Natural killer cell treated with Interleukin-12 subunit alpha and Interleukin-12 subunit beta and Interleukin-15 and Interleukin-18, amount 100 ng/mL, for 72 hours (primary cell): ENCODE results near the gene HERC3. TPM values are rescaled to one million over a fixed set of nuclear protein-coding genes. Genes with fewer than 3 reads are reported as not detected.
A peak's percentile ranks its signal among the peaks of the same experiment; 100 is the strongest.

Experiments
- ATAC-seq, 2 donors: fragments of 150-1000 bp; cut with Tn5 transposase in 1 of 2; sonication (Bioruptor Pico), chemical (Tn5 transposase) in 1 of 2; 2 replicates each; pipeline ENCODE4 v1.10.0; 2021
- DNase-seq: peaks from one replicate; pipeline ENCODE4 v3.0.0; 2022; ENCODE audit warnings: low spot score
- H3K27ac Mint-ChIP-seq, 2 donors: 1 replicate in 1 of 2; 2 replicates in 1 of 2; pipeline ENCODE4 v1.8.0; 2022; ENCODE audit warnings: mixed read lengths in 2 of 2, mild to moderate bottlenecking in 1 of 2, moderate library complexity in 1 of 2
- H3K27me3 Mint-ChIP-seq, 2 donors: 1 replicate in 1 of 2; 2 replicates in 1 of 2; pipeline ENCODE4 v1.8.0; 2022; ENCODE audit warnings: mixed read lengths in 2 of 2
- H3K36me3 Mint-ChIP-seq: one replicate; pipeline ENCODE4 v1.8.0; 2022; ENCODE audit warnings: mixed read lengths
- H3K4me1 Mint-ChIP-seq, 2 donors: 1 replicate in 1 of 2; 2 replicates in 1 of 2; pipeline ENCODE4 v1.8.0; 2022; ENCODE audit warnings: low read depth in 2 of 2, mixed read lengths in 2 of 2, mild to moderate bottlenecking in 1 of 2
- H3K4me3 Mint-ChIP-seq: one replicate; pipeline ENCODE4 v1.8.0; 2022; ENCODE audit warnings: mixed read lengths
- H3K9me3 Mint-ChIP-seq: 2 replicates; pipeline ENCODE4 v1.8.0; 2022; ENCODE audit warnings: mixed read lengths
- total RNA-seq, 2 donors: library from RNA; stranded (reverse); gene quantifications; one replicate each; pipeline ENCODE4 v1.2.3, GENCODE V29; 2022

HERC3 gene
- total RNA-seq, 2 donors from 2014 or later = 27.9 to 49.6 TPM

DNA sequence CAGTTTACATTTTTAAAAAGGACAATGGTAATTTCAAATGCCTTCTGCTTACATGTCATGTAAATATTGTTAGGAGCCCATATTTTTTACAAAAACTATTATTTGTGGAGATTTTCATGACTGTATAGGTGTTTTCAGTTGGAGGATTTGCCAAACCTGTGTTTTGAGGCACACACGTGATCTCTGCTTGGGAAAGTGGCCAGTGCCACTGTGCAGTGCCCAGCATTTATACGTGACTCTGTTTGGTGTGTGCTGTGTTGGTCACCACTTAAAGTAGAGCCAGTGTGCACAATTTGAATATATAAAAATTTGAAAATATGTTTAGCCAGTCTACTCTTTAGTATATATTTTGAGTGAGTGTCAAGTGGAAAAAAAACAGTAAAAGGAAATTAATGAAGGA is 132.1 kb downstream of the HERC3 start:
- ATAC-seq = no peak
- Mint-ChIP-seq H3K27ac (no peak overlapping the region), H3K4me1 (no peaks in the 10 kb centered on the region), H3K27me3 (no peaks in the 10 kb centered on the region), H3K4me3 (no peak overlapping the region), H3K9me3 (no peaks in the 10 kb centered on the region), H3K36me3 (peaks cover 5% of the 10 kb centered on the region)
- DNase-seq = no peak

DNA sequence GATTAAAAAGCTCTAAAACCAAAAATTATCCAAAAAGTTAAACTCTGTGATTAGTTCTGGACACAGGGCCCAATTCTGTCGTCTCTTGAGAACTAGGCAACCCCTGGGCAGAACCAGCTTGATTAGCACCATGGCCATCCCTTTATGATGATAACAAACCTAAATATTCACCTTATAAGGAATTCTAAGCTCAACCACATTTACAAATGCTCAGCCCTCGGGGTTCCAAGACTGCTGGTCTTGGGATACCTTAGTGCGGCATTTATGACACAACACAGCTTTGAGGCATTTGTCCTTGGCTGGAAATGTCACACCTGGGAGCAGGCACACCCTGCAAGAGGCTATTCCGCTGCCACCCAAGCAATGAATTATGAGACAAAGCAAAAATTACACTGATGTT is 132.9 kb downstream of the HERC3 start:
- Mint-ChIP-seq H3K4me1 (no peaks in the 10 kb centered on the region), H3K27ac (no peak overlapping the region), H3K27me3 (no peaks in the 10 kb centered on the region), H3K36me3 (peaks cover 5% of the 10 kb centered on the region), H3K9me3 (no peaks in the 10 kb centered on the region), H3K4me3 (no peak overlapping the region)
- DNase-seq (no peak), ATAC-seq (no peak)

DNA sequence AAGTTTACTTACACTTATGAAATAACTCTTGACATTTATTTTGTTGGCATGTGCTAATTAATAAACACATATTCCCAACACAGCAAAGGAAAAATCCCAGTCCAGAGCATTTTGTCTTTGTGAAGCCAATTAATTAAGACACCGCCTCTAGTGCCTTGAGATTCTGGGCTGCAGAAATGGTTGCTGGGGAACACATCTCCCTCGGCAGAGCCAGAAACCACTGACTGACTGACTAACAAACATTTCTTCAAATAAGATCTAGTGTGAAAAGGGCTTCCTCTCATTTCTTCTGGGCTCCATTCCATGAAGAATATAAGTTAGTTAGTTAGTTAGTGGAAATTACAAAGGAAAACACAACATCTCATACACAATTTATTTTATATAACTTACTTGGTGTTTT is 133.7 kb downstream of the HERC3 start:
- DNase-seq = no peak
- no peak for ATAC-seq
- Mint-ChIP-seq H3K9me3 (no peaks in the 10 kb centered on the region), H3K36me3 (peaks cover under 1% of the 10 kb centered on the region), H3K4me1 (no peaks in the 10 kb centered on the region), H3K27me3 (no peaks in the 10 kb centered on the region), H3K4me3 (no peak overlapping the region), H3K27ac (no peak overlapping the region)

GRCh38 chr4:88728146-88728545 is 135.9 kb downstream of the HERC3 start:
- H3K27ac Mint-ChIP-seq = no peak overlapping the region
- DNase-seq = no peak
- H3K9me3 Mint-ChIP-seq = no peaks in the 10 kb centered on the region
- no peak for ATAC-seq
- no peaks in the 10 kb centered on the region for H3K27me3 Mint-ChIP-seq
- no peaks in the 10 kb centered on the region for H3K36me3 Mint-ChIP-seq
- no peaks in the 10 kb centered on the region for H3K4me1 Mint-ChIP-seq
- no peak overlapping the region for H3K4me3 Mint-ChIP-seq

DNA sequence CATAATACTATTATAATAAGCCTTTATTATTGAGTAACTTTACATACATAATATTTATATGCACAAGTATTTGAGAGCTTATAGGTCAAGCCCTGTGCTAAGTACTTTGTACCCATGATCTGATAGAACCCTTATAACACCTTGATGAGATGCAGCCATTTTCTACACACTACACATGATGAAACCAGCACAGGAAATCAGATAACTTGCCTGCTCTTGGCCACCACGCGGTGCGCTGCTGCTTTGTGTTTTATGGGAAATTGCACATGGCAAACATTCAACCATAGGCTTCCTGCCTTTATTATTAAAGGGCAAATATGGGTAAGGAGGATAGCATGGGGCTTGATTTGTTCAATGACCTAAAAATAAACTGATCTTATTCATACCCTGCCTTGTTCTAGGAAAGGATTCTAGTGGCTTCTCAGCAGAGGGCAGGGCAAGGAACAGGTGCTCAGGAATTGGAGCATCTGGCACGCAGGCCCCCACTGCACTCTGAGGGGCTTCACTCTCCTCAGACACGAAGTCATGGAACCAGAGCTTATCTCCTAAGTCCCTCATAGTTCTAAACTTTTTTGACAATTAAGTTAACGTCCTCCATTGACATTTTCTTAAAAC is 137.0 kb downstream of the HERC3 start:
- H3K36me3 Mint-ChIP-seq = no peaks in the 10 kb centered on the region
- no peaks in the 10 kb centered on the region for H3K9me3 Mint-ChIP-seq
- H3K27me3 Mint-ChIP-seq = no peaks in the 10 kb centered on the region
- H3K4me1 Mint-ChIP-seq = no peaks in the 10 kb centered on the region
- ATAC-seq (no peak), DNase-seq (no peak)
- H3K27ac Mint-ChIP-seq = no peak overlapping the region
- no peak overlapping the region for H3K4me3 Mint-ChIP-seq

GRCh38 chr4:88730811-88731210 is 138.5 kb downstream of the HERC3 start:
- no peaks in the 10 kb centered on the region for H3K9me3 Mint-ChIP-seq
- H3K4me1 Mint-ChIP-seq = no peaks in the 10 kb centered on the region
- no peaks in the 10 kb centered on the region for H3K27me3 Mint-ChIP-seq
- H3K36me3 Mint-ChIP-seq = no peaks in the 10 kb centered on the region
- H3K4me3 Mint-ChIP-seq = no peak overlapping the region
- no peak for ATAC-seq
- no peak for DNase-seq
- H3K27ac Mint-ChIP-seq = no peak overlapping the region

GRCh38 chr4:88731381-88731780 is 139.1 kb downstream of the HERC3 start:
- Mint-ChIP-seq H3K36me3 (no peaks in the 10 kb centered on the region), H3K27ac (no peak overlapping the region), H3K4me3 (no peak overlapping the region), H3K9me3 (no peaks in the 10 kb centered on the region), H3K4me1 (no peaks in the 10 kb centered on the region), H3K27me3 (no peaks in the 10 kb centered on the region)
- ATAC-seq = no peak
- no peak for DNase-seq

DNA sequence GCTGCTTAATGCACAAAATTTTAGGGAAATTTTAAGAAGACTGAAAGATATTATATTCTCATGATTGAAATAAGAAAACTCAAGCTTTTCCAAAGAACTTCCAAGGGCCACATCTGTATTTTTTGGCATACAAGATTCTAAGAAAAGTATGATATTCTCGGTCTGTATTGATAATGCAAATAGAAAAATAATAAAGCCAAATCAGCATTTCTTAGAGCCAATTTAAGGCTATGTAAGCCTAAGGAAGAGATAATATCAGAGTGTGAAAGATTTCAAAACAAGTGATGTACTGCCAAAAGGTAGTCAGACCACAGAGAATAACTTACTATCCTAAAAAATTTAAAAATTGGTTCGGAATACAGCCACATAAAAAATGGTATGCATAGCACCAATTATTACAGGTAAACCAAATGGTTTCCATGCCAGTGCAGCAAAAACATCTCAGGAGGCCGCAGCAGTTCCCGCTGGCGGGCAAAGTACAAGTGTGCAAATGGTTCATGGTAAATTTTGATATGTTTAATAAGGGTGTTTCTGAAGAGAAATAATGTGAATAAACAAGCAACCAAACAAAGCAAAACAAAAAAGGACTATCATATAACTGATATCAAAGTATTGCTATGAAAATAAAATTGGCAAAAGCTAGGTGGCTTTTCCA is 140.6 kb downstream of the HERC3 start:
- ATAC-seq (no peak), DNase-seq (no peak)
- Mint-ChIP-seq H3K9me3 (no peaks in the 10 kb centered on the region), H3K4me3 (no peak overlapping the region), H3K27me3 (no peaks in the 10 kb centered on the region), H3K27ac (no peak overlapping the region), H3K36me3 (no peaks in the 10 kb centered on the region), H3K4me1 (peaks cover 7 to 10% of the 10 kb centered on the region in 2 donors)

DNA sequence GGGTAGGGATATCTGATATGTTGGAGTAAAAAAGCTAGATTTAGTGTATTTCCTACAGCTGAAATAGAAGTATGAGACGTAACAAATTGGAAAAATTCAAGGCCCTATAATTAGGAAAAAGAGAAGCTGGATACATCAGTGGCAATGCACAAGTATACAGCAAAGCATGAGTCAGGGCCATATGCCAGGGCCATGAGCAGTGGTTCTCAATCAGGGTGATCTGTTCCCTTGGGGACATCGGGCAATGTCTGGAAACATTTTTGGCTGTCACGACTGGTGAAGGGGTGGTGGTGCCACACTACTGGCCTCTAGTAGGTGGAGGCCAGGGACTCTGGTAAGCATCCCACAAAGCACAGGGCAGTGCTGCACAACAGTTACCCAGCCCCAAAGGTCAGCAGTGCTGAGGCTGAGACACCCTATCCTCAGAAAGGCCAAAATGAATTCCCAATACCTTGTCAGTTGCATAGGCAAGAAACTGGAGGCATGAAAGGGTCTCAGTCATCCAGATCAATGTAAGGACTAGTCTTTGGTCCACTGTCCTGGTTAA is 142.2 kb downstream of the HERC3 start:
- no peaks in the 10 kb centered on the region for H3K36me3 Mint-ChIP-seq
- no peaks in the 10 kb centered on the region for H3K9me3 Mint-ChIP-seq
- peaks cover 12 to 15% of the 10 kb centered on the region in 2 donors for H3K4me1 Mint-ChIP-seq
- no peak overlapping the region for H3K27ac Mint-ChIP-seq
- H3K27me3 Mint-ChIP-seq = no peaks in the 10 kb centered on the region
- H3K4me3 Mint-ChIP-seq = no peak overlapping the region
- DNase-seq (no peak), ATAC-seq (no peak)

- DNase-seq (no peak), ATAC-seq (no peak)
- Mint-ChIP-seq H3K27me3 (no peaks in the 10 kb centered on the region), H3K9me3 (no peaks in the 10 kb centered on the region), H3K36me3 (no peaks in the 10 kb centered on the region), H3K4me1 (peaks cover 12 to 15% of the 10 kb centered on the region in 2 donors), H3K27ac (no peak overlapping the region), H3K4me3 (no peak overlapping the region)
Measured at GRCh38 chr4:88735564-88735963, 143.3 kb downstream of the HERC3 start.

DNA sequence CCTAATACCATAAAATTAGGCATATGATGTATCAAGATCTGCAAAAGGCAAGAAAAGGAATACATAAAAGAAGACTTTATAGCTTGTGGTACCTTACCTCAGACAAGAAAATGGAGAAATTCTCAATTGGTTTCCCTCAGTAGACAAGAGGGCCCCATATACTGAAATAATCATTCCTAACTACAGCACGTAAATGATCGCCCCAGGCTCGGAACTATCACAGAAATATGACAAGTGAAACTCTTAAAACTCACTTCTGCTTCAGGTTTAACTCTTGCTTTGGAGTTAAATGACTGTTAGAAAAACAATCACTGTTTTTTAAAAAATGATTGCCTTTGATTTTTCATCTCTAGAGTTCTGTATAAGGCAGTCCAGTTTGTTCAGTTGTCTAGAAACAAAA is 144.0 kb downstream of the HERC3 start:
- no peaks in the 10 kb centered on the region for H3K27me3 Mint-ChIP-seq
- H3K4me3 Mint-ChIP-seq = no peak overlapping the region
- no peaks in the 10 kb centered on the region for H3K9me3 Mint-ChIP-seq
- ATAC-seq (no peak), DNase-seq (no peak)
- peaks cover 12 to 15% of the 10 kb centered on the region in 2 donors for H3K4me1 Mint-ChIP-seq
- H3K27ac Mint-ChIP-seq = no peak overlapping the region
- H3K36me3 Mint-ChIP-seq = no peaks in the 10 kb centered on the region

GRCh38 chr4:88737307-88737941 is 145.1 kb downstream of the HERC3 start:
- H3K4me1 Mint-ChIP-seq = peaks cover 12 to 15% of the 10 kb centered on the region in 2 donors
- DNase-seq (no peak), ATAC-seq (peak in 1 of 2 donors; percentile 24)
- no peaks in the 10 kb centered on the region for H3K36me3 Mint-ChIP-seq
- H3K27ac Mint-ChIP-seq = peak overlapping the region in 1 of 2 donors; percentile 24
- H3K9me3 Mint-ChIP-seq = no peaks in the 10 kb centered on the region
- no peaks in the 10 kb centered on the region for H3K27me3 Mint-ChIP-seq
- H3K4me3 Mint-ChIP-seq = peak overlapping the region; percentile 35

- Mint-ChIP-seq H3K27me3 (no peaks in the 10 kb centered on the region), H3K4me1 (peaks cover 12 to 15% of the 10 kb centered on the region in 2 donors), H3K9me3 (no peaks in the 10 kb centered on the region), H3K27ac (peak overlapping the region in 1 of 2 donors; percentile 24), H3K4me3 (no peak overlapping the region), H3K36me3 (no peaks in the 10 kb centered on the region)
- DNase-seq (no peak), ATAC-seq (no peak)
Measured at GRCh38 chr4:88738180-88738579, 145.9 kb downstream of the HERC3 start.

GRCh38 chr4:88742561-88742960 is 150.3 kb downstream of the HERC3 start:
- no peaks in the 10 kb centered on the region for H3K9me3 Mint-ChIP-seq
- peaks cover 5 to 10% of the 10 kb centered on the region in 2 donors for H3K4me1 Mint-ChIP-seq
- ATAC-seq (no peak), DNase-seq (no peak)
- no peaks in the 10 kb centered on the region for H3K36me3 Mint-ChIP-seq
- H3K4me3 Mint-ChIP-seq = no peak overlapping the region
- H3K27ac Mint-ChIP-seq = no peak overlapping the region
- no peaks in the 10 kb centered on the region for H3K27me3 Mint-ChIP-seq
